Fibroblast of the aortic adventitia (primary cell): ENCODE data around the gene SLC32A1. TPM values are rescaled to one million over a fixed set of nuclear protein-coding genes. Genes with fewer than 3 reads are reported as not detected.
A peak's percentile ranks its signal among the peaks of the same experiment; 100 is the strongest.

Experiments
- DNase-seq: peaks from one replicate; pipeline ENCODE4 v3.0.0-alpha.2; 2010; ENCODE audit warnings: low read depth
- H3K4me3 ChIP-seq: 2 replicates; pipeline ENCODE4 v1.5.1; 2011; ENCODE audit warnings: low read depth, mild to moderate bottlenecking, control low read depth, low read length, moderate library complexity
- CTCF ChIP-seq: IDR thresholded peaks from 2 replicates; pipeline ENCODE4 v1.5.1; 2011; ENCODE audit warnings: mild to moderate bottlenecking, low read length, control low read depth, inconsistent platforms; ENCODE audit not compliant: insufficient read depth
- total RNA-seq: library from RNA; depleted of rRNA; stranded (reverse); fragments of >200 nt; gene quantifications from 2 replicates; pipeline ENCODE4 v1.2.3, GENCODE V29; 2012; ENCODE audit warnings: low replicate concordance

The SLC32A1 gene
- total RNA-seq, 1 donor = not detected

- DNase-seq = no peak
- H3K4me3 ChIP-seq = no peak overlapping the region
- TF ChIP-seq CTCF = no peak
Observed at GRCh38 chr20:38735172-38735571, 10.9 kb downstream of the SLC32A1 start.

GRCh38 chr20:38737887-38738286 lies 13.6 kb downstream of the SLC32A1 start:
- TF ChIP-seq CTCF = no peak
- H3K4me3 ChIP-seq = no peak overlapping the region
- no peak for DNase-seq

- H3K4me3 ChIP-seq = no peak overlapping the region
- TF ChIP-seq CTCF = no peak
- DNase-seq = no peak
Observed at GRCh38 chr20:38745757-38746156, 21.5 kb downstream of the SLC32A1 start.

- no peak for DNase-seq
- peak overlapping the region; percentile 60 for H3K4me3 ChIP-seq
- no peak for TF ChIP-seq CTCF
Observed at GRCh38 chr20:38747495-38748096, 23.3 kb downstream of the SLC32A1 start.

- no peak for TF ChIP-seq CTCF
- DNase-seq = peak; percentile 84
- peak within 1 kb of the TSS; percentile 98 for H3K4me3 ChIP-seq
Observed at GRCh38 chr20:38748097-38748860, 24.0 kb downstream of the SLC32A1 start, which contains the start of gene ACTR5. TSS of gene ACTR5 (plus strand) at chr20:38748460. CDS start at chr20:38748479, 19 bp downstream.

GRCh38 chr20:38748861-38749149 lies 24.5 kb downstream of the SLC32A1 start:
- TF ChIP-seq CTCF = no peak
- H3K4me3 ChIP-seq = peak overlapping the region; percentile 98
- DNase-seq = no peak
